Measurements from ENCODE around the gene TBC1D30. TPM values are rescaled to one million over a fixed set of nuclear protein-coding genes. Genes with fewer than 3 reads are reported as not detected.

Gene TBC1D30
- total RNA-seq, 1 donor, result 0.72 TPM

DNA sequence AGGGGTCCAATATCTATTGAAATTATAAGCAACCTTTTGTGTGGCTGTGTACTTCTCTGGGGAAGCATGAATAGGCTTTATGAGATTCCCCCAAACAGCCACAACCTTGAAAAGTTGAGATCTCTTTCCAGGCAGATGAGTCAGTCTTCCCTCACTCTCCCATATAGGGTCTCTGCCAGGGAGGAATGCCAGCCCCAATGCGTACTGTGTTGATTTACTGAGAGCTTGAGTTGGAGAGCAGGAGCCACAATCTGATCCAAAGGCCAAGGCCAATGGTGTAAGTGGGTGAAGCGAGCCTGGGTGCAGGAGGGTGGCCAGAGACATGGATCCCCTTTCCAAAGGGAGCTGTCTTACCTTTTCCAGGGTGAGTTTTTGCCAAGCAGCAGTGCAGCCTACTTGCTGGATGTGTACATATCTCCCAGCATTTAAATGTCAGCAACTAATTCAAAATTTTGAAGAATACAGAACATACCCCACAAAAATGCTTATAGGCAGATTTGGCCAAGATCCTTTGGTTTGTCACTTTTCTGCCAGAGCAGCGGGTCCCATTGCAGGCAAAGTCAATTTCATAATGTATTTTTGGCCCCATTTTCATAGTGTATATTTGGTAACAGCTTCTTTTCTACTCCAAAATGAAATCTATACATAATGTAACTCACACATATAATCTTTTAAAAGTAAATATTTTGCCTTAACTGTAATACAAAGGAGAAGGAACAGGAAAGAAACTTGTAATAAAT lies 88.2 kb downstream of the TBC1D30 start:
- Histone ChIP-seq H3K79me2 (ENCODE audit: insufficient read depth, low read length) (no peaks in the 10 kb centered on the region), H3K27me3 (ENCODE audit: insufficient read depth, low read length) (peaks cover 9% of the 10 kb centered on the region), H3K4me1 (ENCODE audit: insufficient read depth, low read length) (peaks cover 12% of the 10 kb centered on the region), H4K20me1 (ENCODE audit: insufficient read depth, low read length) (no peaks in the 10 kb centered on the region), H3K36me3 (ENCODE audit: insufficient read depth, low read length) (no peaks in the 10 kb centered on the region), H3K4me2 (ENCODE audit: insufficient read depth, low read length) (no peak overlapping the region), H3K27ac (ENCODE audit: low read depth, low read length) (no peak overlapping the region), H2AFZ (ENCODE audit: low read length) (no peak overlapping the region), H3K4me3 (ENCODE audit: insufficient read depth, low read length) (no peak overlapping the region), H3K9me3 (ENCODE audit: low read depth, low read length) (no peaks in the 10 kb centered on the region)
- TF ChIP-seq, protein P1, sequence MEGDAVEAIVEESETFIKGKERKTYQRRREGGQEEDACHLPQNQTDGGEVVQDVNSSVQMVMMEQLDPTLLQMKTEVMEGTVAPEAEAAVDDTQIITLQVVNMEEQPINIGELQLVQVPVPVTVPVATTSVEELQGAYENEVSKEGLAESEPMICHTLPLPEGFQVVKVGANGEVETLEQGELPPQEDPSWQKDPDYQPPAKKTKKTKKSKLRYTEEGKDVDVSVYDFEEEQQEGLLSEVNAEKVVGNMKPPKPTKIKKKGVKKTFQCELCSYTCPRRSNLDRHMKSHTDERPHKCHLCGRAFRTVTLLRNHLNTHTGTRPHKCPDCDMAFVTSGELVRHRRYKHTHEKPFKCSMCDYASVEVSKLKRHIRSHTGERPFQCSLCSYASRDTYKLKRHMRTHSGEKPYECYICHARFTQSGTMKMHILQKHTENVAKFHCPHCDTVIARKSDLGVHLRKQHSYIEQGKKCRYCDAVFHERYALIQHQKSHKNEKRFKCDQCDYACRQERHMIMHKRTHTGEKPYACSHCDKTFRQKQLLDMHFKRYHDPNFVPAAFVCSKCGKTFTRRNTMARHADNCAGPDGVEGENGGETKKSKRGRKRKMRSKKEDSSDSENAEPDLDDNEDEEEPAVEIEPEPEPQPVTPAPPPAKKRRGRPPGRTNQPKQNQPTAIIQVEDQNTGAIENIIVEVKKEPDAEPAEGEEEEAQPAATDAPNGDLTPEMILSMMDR (IDR thresholded peaks at IDR 0.05; ENCODE audit: extremely low read depth, low read depth, low read length), result no peak
- no peak for DNase-seq (ENCODE audit: insufficient read length, low spot score, missing footprints)

DNA sequence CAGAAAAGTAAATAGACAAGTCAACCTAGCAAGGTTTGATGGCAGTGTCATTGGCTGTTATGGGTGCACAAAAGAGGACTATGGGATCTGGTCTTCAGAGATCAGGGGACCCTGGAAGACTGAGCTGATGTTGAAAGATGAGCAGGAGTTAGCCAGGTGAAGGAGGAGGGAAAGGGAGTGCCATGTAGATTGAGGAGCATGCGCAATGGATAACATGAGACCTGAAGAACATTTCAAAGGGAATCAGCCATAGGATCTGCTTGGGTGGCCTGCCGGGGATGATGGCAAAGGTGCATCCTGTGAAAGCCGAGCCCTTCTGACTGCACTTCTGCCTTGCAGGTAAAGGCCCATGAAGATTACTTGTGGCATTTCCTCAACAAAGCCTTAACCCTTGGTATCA lies 90.8 kb downstream of the TBC1D30 start:
- Histone ChIP-seq H4K20me1 (ENCODE audit: insufficient read depth, low read length) (no peaks in the 10 kb centered on the region), H2AFZ (ENCODE audit: low read length) (no peak overlapping the region), H3K27me3 (ENCODE audit: insufficient read depth, low read length) (peaks cover 28% of the 10 kb centered on the region), H3K4me3 (ENCODE audit: insufficient read depth, low read length) (no peak overlapping the region), H3K36me3 (ENCODE audit: insufficient read depth, low read length) (no peaks in the 10 kb centered on the region), H3K79me2 (ENCODE audit: insufficient read depth, low read length) (no peaks in the 10 kb centered on the region), H3K4me2 (ENCODE audit: insufficient read depth, low read length) (no peak overlapping the region), H3K4me1 (ENCODE audit: insufficient read depth, low read length) (peaks cover 12% of the 10 kb centered on the region), H3K9me3 (ENCODE audit: low read depth, low read length) (no peaks in the 10 kb centered on the region), H3K27ac (ENCODE audit: low read depth, low read length) (no peak overlapping the region)
- no peak for DNase-seq (ENCODE audit: insufficient read length, low spot score, missing footprints)
- TF ChIP-seq, protein P1 (IDR thresholded peaks at IDR 0.05; ENCODE audit: extremely low read depth, low read depth, low read length), result no peak

DNA sequence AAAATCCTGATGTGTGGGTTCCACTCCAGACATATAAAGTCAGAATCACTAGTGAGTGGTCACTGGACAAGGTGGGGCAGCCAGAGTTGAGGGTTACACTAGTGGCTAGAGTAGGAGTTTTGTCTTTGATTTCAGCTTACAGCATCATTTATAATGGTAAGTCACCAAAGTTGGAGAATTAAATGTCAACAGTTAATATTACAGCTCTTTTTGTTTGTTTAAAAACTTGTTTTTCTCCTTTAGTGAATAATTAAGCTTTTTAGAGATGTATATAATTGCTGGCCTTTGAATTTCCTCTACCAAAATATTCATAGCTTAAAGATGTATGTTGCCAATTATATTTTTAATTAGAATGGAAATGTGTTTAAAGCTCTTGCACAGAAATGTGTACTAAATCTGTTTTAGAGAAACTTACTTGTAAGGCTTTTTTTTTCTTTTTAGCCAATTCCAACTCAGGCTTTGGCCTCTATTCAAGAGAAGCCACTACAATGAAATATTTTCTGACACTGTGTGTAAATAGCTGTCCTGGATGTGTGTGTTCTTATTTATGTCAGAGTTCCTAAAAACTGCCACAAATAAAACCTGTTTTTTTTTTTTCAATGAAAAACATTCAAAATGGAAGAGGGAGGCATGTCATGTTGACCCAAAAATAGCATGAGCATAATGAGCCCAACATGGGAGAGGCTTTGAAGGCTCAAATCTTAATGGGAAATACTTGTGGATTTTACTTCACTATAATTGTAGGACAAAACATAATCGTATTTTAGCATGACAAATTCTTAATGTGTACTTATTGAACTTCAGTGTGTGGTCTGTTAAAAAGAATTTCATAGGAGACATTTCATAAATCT lies 92.2 kb downstream of the TBC1D30 start:
- no peaks in the 10 kb centered on the region for H3K9me3 ChIP-seq (ENCODE audit: low read depth, low read length)
- peaks cover 37% of the 10 kb centered on the region for H3K27me3 ChIP-seq (ENCODE audit: insufficient read depth, low read length)
- no peak overlapping the region for H3K4me3 ChIP-seq (ENCODE audit: insufficient read depth, low read length)
- no peak overlapping the region for H3K27ac ChIP-seq (ENCODE audit: low read depth, low read length)
- H3K79me2 ChIP-seq (ENCODE audit: insufficient read depth, low read length), result no peaks in the 10 kb centered on the region
- H3K36me3 ChIP-seq (ENCODE audit: insufficient read depth, low read length), result no peaks in the 10 kb centered on the region
- H3K4me2 ChIP-seq (ENCODE audit: insufficient read depth, low read length), result no peak overlapping the region
- H3K4me1 ChIP-seq (ENCODE audit: insufficient read depth, low read length), result peaks cover 12% of the 10 kb centered on the region
- no peak for DNase-seq (ENCODE audit: insufficient read length, low spot score, missing footprints)
- H2AFZ ChIP-seq (ENCODE audit: low read length), result no peak overlapping the region
- TF ChIP-seq, protein P1 (IDR thresholded peaks at IDR 0.05; ENCODE audit: extremely low read depth, low read depth, low read length), result no peak
- H4K20me1 ChIP-seq (ENCODE audit: insufficient read depth, low read length), result no peaks in the 10 kb centered on the region

DNA sequence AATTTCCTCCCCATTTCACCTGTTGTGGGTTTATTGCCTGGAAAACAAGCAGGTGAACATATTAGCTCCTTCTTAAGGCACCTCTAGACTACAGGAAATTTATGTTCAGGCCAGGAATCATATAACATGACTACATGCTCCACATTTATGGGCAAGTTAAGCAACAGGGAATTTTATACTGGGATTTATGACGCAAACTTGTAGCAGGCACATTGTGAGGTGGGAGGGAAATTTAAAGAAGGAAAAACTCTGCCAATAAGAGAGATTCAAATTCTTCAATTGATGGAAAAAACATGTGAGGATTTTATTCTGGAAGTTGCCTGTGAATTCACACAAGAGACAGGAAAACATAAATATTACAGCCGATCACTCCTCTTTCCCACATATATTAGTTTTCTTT lies 93.9 kb downstream of the TBC1D30 start:
- no peaks in the 10 kb centered on the region for H3K36me3 ChIP-seq (ENCODE audit: insufficient read depth, low read length)
- no peak overlapping the region for H3K27ac ChIP-seq (ENCODE audit: low read depth, low read length)
- peaks cover 37% of the 10 kb centered on the region for H3K27me3 ChIP-seq (ENCODE audit: insufficient read depth, low read length)
- H3K4me2 ChIP-seq (ENCODE audit: insufficient read depth, low read length), result no peak overlapping the region
- H3K9me3 ChIP-seq (ENCODE audit: low read depth, low read length), result no peaks in the 10 kb centered on the region
- H3K4me1 ChIP-seq (ENCODE audit: insufficient read depth, low read length), result no peaks in the 10 kb centered on the region
- no peak overlapping the region for H2AFZ ChIP-seq (ENCODE audit: low read length)
- no peaks in the 10 kb centered on the region for H3K79me2 ChIP-seq (ENCODE audit: insufficient read depth, low read length)
- H4K20me1 ChIP-seq (ENCODE audit: insufficient read depth, low read length), result no peaks in the 10 kb centered on the region
- TF ChIP-seq, protein P1 (IDR thresholded peaks at IDR 0.05; ENCODE audit: extremely low read depth, low read depth, low read length), result no peak
- no peak overlapping the region for H3K4me3 ChIP-seq (ENCODE audit: insufficient read depth, low read length)
- DNase-seq (ENCODE audit: insufficient read length, low spot score, missing footprints), result no peak
